HG03108 (cell line): ENCODE results near the gene TRIOBP.
"Not testable (repeated sequence)": the region's sequence is repeated elsewhere in the genome, so short reads cannot be mapped to it uniquely, and the experiment has no call there.

ENCODE experiments used
- ATAC-seq: cut with Tn5 transposase; IDR thresholded peaks from one replicate; pipeline ENCODE4 v1.9.1; 2021; ENCODE audit warnings: moderate library complexity; ENCODE audit not compliant: unreplicated experiment

Gene TRIOBP

DNA sequence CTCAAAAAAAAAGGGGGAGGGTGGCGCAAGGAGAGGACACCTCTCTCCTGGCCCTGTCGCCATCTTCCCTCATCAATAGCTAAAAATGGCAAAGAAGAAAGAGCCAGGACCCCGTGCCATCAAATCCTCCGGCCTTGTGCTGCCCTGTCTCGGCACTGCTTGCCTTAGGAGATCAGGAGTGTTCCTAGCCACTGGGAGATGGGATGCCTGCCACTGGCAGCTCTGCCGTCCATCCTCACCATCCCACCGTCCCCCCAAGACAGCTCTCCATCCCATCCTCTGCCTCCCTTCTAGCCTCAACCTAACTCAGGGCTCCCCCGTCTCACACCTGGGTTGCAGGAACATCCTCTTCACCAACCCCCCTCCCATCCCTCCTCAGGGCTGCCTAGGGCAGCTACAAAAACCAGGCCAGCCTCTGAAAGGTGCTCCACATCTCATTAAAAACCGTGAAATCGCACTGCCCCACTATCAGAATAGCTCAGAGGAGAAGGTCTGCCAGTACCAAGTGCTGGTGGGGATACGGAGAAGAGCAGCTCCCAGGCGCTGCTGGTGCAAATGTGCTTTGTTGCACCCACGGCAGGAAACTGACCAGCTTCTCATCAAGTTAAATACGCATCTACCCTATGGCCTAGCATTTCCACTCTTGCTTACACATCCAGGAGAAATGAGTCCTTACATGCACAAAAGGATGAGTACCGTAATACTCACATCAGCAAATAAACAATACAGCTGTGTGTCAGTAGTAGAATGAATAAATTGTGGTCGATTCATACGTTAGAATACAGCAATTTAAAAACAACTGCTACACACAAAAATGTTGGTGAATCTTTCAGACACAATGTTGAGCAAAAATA is 79.2 kb downstream of the TRIOBP start:
- ATAC-seq, result no peak

- ATAC-seq, result no peak
Observed at GRCh38 chr22:37776639-37777005, 79.8 kb downstream of the TRIOBP start.

- no peak for ATAC-seq
Observed at GRCh38 chr22:37777122-37777687, 80.4 kb downstream of the TRIOBP start.

DNA sequence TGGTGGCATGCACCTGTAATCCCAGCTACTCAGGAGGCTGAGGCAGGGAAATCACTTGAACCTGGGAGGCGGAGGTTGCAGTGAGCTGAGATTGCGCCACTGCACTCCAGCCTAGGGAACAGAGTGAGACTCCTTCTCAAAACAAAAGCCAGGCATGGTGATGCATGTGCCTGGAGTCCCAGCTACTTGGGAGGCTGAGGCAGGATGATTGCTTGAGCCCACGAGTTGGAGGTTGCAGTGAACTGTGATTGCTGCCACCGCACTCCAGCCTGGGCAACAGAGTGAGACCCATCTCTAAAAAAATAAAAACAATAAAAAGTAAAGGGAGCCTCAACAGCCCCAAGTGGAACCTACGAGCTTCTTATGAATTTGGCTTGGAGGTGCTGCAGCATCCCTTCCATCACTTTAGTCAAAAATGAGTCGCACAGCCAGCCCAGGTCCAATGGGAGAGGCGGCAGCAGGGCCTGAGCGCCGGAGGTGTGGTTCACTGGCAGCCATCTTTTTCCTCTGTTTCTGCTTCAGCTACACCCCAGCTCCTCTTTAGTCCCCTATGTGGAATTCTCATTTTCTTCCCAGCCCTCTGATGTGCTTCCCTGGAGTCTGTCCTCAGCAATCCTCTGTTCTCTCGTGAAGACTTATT is 81.6 kb downstream of the TRIOBP start:
- ATAC-seq, result no peak

- no peak for ATAC-seq
Observed at GRCh38 chr22:37781434-37782059, 84.7 kb downstream of the TRIOBP start.

GRCh38 chr22:37782340-37783168 is 85.7 kb downstream of the TRIOBP start:
- ATAC-seq, result no peak

DNA sequence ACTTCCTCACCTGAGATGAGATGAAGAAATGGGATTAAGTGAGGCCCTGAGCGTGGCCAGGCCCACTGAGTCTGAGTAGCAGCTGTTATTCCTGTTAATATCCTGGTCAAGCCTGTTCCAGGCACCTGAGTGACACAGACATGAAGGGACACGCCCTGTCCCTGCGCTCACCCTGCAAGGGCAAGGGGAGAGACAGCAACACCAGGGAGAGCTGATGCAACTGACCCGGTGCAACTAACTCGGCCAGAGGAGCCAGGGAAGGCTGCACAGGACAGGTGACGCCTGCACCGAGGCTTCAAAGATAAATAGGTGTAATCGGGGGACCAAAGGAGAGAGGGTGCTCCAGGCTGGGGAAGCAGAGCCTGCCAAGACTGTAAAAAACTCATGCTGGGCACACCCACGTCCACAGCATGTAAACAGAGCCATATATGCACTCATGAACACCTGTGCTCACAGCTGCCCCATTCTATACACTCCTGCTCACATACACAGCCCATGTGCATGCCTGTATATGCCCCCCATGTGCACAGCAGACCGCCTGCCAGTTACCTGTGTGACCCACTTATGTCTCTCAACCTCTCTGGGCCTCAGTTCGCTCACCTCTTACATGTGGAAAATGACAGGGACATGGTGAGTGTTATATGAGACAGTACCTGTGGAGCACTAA is 88.1 kb downstream of the TRIOBP start:
- ATAC-seq, result no peak

DNA sequence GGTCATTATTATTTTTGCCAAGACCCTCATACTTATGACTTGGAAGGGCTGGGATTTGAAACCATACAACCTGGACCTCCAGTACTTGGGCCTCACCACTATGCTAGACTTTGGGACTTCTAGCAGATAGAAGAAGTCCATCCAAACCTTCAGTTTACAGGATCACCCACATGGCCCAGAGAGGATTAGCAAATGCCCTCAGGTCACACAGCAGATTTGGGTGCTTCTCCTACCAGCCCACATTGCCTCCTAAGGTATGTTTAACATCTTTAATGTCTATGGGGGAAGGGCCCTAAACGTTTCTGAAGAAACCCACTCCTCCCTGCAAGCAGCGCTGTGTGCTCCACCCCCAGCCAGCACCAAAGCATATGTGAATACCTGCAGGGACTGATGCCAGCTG is 93.4 kb downstream of the TRIOBP start:
- no peak for ATAC-seq

- ATAC-seq, result no peak
Observed at GRCh38 chr22:37792494-37792893, 95.6 kb downstream of the TRIOBP start.

DNA sequence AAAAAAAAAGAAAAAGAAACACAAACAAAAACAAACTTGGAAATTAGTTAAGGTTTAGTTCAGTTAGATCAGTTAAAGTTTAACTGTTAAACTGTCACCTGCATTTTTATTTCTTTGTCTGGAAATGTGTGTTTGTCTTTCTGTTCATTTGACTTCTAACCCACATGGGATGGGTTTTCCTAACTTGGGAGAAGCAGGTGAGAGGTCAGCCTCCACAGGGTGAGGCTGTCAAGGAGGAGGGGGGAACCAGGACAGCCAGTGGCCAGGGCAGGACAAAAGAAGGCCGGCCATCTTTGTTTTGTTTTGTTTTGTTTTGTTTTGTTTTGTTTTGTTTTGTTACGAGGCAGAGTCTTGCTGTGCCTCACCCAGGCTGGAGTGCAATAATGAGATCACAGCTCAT is 97.5 kb downstream of the TRIOBP start:
- ATAC-seq, result no peak

GRCh38 chr22:37796079-37796478 is 99.2 kb downstream of the TRIOBP start:
- ATAC-seq, result no peak

- ATAC-seq, result not testable (repeated sequence)
Observed at GRCh38 chr22:37797259-37797658, 100.4 kb downstream of the TRIOBP start.

DNA sequence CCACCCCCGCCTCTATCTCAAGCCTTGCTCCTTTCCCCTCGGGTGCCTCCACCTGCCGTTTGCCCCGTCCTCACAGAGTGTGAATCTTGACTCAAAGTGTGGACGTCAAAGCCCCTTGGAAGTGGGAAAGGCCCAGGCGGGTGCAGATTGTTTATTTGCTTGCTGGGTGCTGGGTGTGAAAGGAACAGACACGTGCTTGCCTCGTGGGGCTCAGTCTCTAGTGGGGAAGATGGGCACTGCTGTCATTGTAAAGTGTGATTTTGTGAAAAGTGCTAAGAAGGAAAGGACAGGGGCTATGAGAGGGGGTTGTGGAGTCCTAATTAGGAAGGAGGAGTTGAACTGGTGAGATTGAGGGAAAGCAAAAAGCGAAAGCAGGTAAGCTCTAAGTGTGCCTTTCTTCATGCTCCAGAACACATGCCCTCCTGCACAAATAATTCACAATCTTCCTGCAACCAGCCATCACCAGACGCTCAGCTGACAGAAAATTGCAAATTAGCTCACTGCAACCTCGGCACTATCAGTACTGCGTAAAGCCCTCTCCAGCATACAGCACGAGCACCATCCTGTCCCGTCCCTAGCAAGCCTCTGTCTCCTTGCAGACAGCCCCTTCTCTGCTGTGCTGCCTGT is 101.1 kb downstream of the TRIOBP start:
- no peak for ATAC-seq

DNA sequence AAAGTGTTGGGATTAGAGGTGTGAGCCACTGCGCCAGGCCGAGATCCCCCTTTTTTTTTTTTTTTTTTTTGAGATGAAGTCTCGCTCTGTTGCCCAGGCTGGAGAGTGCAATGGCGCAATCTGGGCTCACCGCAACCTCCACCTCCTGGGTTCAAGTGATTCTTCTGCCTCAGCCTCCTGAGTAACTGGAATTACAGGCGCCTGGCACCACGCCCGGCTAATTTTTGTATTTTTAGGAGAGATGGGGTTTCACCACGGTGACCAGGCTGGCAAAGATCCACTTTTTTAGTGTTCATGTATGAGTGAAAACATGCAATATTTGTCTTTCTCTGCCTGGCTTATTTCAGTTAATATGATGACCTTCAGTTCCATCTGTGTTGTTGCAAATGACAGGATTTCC is 103.1 kb downstream of the TRIOBP start:
- ATAC-seq, result not testable (repeated sequence)

DNA sequence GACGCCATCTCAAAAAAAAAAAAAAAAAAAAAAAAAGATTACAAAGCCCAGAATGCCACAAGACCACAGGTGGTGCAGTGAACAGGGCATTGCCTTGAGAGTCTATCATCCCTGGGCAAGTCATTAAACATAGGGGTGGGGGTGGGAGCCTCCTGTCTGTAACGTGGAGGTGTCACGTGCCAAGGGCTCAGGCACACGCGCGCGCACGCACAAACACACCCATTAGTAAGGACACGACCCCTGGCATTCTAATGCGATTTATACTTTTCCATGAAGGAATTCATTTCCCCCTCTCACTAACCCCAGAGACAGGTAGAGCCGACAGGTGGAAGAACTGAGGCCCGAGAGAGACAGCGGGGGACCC is 105.1 kb downstream of the TRIOBP start:
- ATAC-seq, result no peak

DNA sequence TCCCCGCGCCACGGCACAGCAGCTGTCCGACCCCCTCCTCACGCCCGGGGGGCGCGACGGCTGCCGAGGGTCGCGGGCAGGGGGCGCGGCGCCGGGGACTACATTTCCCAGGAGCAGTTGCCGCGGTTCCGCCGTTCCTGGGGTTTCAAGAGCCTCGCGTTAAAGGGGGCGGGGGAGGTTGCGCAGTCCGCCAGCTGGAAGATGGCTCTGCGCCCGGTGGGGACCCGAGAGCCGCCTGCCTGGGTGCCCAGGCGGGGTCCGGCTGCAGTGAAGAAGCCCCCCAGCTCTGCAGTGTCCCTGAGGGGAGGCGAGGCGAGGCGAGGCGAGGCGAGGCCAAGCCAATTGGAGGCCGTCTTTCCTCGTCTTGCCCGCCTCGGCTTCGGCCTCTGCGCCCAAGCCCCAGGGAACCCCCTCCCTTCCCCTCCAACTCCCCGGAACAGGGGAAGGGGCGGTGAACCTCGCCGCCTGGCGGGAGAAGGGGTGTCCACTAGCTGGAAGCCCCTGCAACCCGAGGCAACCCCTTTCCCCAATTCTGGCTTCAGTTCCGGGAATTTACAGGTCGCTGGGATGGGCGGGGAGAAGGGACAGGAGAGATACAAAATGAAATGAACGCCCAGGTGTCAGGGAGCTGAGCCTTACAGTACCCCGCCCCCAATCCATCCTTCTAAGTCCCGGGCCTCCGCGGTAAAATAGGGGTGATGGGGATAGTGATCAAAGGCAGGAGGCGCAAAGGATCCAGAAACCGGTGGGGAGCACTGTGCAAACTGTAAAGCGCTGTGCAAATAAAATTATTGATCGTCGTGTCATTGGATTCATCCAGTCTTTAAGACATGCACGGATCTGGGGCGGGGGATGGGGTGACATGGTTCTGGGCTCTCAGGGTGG is 105.7 kb downstream of the TRIOBP start:
- ATAC-seq, result no peak

DNA sequence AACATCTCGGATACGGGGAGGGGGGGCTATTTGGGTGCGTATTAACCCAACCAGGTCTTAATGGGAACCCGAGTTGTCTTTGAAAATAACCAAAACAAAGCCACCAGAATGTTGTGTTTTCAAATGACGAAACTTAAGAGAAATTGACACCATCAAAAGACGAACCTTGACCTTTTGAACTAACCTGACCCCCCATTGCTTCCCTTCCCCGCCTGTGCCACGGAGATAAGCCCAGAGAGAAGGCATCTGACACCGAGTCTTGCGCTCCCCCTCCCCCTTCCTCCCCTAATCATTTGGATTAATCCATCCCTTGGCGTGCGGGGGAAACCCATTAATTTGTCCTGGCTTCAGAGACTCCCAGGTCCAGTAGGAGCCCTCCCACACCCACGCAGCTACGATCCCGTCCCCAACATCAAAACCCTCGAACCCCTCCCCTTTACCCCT is 106.4 kb downstream of the TRIOBP start:
- ATAC-seq, result no peak

DNA sequence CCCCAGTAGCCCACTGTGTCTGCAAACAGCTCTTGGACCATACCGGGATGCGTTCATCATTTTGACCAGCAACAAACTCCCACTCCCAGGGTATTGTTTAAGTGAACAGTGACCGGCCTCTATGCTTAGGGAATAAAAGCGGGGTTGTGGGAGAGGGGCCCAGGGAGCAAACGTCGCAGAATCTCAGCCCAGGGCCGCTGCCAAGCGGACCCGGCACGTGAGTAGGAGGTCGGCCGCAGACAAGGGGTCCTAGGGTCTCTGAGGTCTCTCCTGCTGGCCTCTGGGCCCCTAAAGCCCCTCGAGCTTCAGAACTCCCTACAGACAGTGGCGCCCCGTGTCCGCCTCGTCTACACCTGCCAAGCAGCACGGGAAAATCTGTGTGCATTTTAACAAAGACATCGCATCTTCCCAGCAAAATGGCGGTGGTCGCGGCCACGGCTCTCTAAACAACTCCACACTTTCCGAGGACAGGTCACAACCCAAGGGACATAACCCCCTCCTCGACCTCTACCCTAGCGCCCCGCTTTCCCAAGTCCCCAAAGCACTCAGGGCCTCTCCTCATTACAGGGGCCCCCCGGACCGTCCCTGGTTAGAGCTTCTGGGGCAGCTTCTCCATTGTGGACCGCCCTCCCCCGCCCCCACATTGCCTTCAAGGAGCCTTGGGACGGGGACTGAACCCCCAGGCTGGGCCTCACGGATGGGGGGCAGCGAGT is 106.9 kb downstream of the TRIOBP start:
- ATAC-seq, result no peak
